22Rv1 (cell line): ENCODE measurements around the gene CAMTA1.

Source experiments
- ZFX ChIP-seq: fragments of 450-650 bp; IDR thresholded peaks from 2 replicates; pipeline ENCODE4 v1.6.1; 2017; ENCODE audit warnings: antibody characterized with exemption, borderline replicate concordance
- TF ChIP-seq, protein P1 (sequence below): fragments of 450-650 bp; IDR thresholded peaks from 2 replicates; pipeline ENCODE4 v1.5.1; 2017; ENCODE audit warnings: mild to moderate bottlenecking

DNA sequence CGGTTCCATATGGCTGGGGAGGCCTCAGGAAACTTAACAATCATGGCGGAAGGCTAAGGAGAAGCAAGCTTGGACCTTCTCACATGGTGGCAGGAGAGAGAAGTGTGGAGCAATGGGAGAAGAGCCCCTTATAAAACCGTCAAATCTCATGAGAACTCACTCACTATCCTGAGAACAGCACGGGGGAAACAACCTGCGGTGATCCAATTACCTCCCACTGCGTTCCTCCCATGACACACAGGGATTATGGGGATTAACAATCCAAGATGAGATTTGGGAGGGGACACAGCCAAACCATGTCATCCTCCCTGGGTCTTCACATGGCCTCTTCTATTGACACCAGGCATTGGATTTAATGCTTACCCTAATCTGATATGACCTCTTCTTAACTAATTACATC lies 530.7 kb downstream of the CAMTA1 start:
- TF ChIP-seq, protein P1, sequence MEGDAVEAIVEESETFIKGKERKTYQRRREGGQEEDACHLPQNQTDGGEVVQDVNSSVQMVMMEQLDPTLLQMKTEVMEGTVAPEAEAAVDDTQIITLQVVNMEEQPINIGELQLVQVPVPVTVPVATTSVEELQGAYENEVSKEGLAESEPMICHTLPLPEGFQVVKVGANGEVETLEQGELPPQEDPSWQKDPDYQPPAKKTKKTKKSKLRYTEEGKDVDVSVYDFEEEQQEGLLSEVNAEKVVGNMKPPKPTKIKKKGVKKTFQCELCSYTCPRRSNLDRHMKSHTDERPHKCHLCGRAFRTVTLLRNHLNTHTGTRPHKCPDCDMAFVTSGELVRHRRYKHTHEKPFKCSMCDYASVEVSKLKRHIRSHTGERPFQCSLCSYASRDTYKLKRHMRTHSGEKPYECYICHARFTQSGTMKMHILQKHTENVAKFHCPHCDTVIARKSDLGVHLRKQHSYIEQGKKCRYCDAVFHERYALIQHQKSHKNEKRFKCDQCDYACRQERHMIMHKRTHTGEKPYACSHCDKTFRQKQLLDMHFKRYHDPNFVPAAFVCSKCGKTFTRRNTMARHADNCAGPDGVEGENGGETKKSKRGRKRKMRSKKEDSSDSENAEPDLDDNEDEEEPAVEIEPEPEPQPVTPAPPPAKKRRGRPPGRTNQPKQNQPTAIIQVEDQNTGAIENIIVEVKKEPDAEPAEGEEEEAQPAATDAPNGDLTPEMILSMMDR: no peak
- no peak for TF ChIP-seq ZFX
